GM12873 (cell line): ENCODE measurements around the gene BRPF3.

Source experiments
- CTCF ChIP-seq: IDR thresholded peaks from 2 replicates; pipeline ENCODE4 v1.5.1; 2012; ENCODE audit warnings: low read depth, mild to moderate bottlenecking, moderate library complexity, low read length, control low read depth; ENCODE audit not compliant: insufficient read depth; ENCODE audit errors: missing control alignments

Gene BRPF3

DNA sequence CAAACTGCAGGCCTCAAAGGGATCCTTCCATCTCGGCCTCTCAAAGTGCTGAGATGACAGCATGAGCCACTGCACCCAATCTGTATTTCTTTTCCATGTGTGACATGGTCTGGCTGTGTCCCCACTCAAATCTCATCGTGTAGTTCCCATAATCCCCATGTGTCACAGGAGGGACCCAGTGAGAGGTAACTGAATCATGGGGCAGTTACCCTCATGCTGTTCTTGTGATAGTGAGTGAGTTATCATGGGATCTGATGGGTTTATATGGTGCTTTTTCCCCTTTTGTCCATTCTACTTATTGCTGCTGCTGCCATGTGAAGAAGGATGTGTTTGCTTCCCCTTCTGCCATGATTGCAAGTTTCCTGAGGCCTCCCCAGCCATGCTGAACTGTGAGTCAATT lies 10.3 kb upstream of the BRPF3 start:
- no peak for TF ChIP-seq CTCF

DNA sequence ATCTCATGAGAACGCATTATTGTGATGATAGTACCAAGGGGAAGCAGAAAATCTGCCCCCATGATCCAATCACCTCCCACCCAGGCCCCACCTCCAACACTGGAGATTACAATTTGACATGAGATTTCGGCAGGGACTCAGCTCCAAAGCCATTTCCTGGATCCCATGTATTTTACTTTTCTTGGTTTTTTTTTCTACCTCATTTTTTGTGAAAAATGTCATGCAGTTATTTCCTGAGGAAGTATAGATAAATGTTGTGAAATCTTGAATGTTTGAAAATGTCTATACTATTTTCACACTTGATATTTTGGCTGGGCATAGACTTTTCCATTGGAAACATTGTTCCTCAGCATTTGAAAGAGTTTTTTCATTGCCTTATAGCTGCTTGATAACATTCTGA lies 9.1 kb upstream of the BRPF3 start:
- no peak for TF ChIP-seq CTCF

GRCh38 chr6:36195471-36196112 lies 952 bp upstream of the BRPF3 start:
- no peak for TF ChIP-seq CTCF

GRCh38 chr6:36196880-36197548 lies 470 bp downstream of the BRPF3 start:
- TF ChIP-seq CTCF, result no peak

GRCh38 chr6:36197739-36198221 lies 1.2 kb downstream of the BRPF3 start:
- TF ChIP-seq CTCF, result no peak

GRCh38 chr6:36198986-36199385 lies 2.4 kb downstream of the BRPF3 start:
- no peak for TF ChIP-seq CTCF

DNA sequence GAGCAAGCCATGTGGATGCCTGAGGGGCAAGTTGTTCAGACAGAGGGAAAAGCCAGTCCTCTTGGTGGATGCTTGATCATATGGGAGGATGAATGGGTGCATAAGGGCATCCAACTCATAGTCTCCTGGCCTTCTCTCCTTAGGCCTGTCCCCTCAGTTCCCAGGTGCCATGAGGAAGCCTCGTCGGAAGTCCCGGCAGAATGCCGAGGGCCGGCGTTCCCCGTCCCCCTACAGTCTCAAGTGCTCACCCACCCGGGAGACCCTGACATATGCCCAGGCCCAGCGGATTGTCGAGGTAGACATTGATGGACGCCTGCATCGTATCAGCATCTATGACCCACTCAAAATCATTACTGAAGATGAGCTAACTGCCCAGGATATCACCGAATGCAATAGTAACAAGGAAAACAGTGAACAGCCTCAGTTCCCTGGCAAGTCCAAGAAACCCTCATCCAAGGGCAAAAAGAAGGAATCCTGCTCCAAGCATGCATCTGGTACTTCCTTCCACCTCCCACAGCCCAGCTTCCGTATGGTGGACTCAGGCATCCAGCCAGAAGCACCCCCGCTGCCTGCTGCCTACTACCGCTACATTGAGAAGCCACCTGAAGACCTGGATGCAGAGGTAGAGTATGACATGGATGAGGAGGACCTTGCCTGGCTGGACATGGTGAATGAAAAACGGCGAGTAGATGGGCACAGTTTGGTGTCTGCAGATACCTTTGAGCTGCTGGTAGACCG lies 3.8 kb downstream of the BRPF3 start:
- no peak for TF ChIP-seq CTCF
